Measurements from ENCODE around the gene CNN2.

CNN2 gene

GRCh38 chr19:1041272-1041834, 14.9 kb downstream of the CNN2 start:
- Histone ChIP-seq H2AFZ (ENCODE audit: low read depth) (no peak overlapping the region; the same call in 1 of the 2 replicates), H3K79me2 (ENCODE audit: insufficient read depth, low read depth) (no peaks in the 10 kb centered on the region), H3K36me3 (ENCODE audit: insufficient read depth) (no peaks in the 10 kb centered on the region), H3K4me2 (peak overlapping the region; percentile 100), H3K4me3 (IDR thresholded peaks at IDR 0.05; ENCODE audit: insufficient read depth, low read depth, low read length) (no peak overlapping the region), H3K4me1 (ENCODE audit: low read depth, poor library complexity, severe bottlenecking) (peaks cover 34% of the 10 kb centered on the region), H4K20me1 (ENCODE audit: insufficient read depth) (no peaks in the 10 kb centered on the region), H3K9ac (no peak overlapping the region), H3K27me3 (ENCODE audit: insufficient read depth, low read depth) (no peaks in the 10 kb centered on the region), H3K27ac (no peak overlapping the region)
- no peak for TF ChIP-seq CTCF (conservative IDR thresholded peaks at IDR 0.05; ENCODE audit: low read depth, low read length)

GRCh38 chr19:1041835-1042685, 15.7 kb downstream of the CNN2 start:
- H4K20me1 ChIP-seq (ENCODE audit: insufficient read depth): no peaks in the 10 kb centered on the region
- no peak overlapping the region for H3K4me3 ChIP-seq (IDR thresholded peaks at IDR 0.05; ENCODE audit: insufficient read depth, low read depth, low read length)
- TF ChIP-seq CTCF (conservative IDR thresholded peaks at IDR 0.05; ENCODE audit: low read depth, low read length): no peak
- no peak overlapping the region for H3K27ac ChIP-seq
- no peak overlapping the region for H3K4me2 ChIP-seq
- H3K79me2 ChIP-seq (ENCODE audit: insufficient read depth, low read depth): no peaks in the 10 kb centered on the region
- peaks cover 27% of the 10 kb centered on the region for H3K4me1 ChIP-seq (ENCODE audit: low read depth, poor library complexity, severe bottlenecking)
- H3K36me3 ChIP-seq (ENCODE audit: insufficient read depth): no peaks in the 10 kb centered on the region
- H3K9ac ChIP-seq: no peak overlapping the region
- H3K27me3 ChIP-seq (ENCODE audit: insufficient read depth, low read depth): no peaks in the 10 kb centered on the region
- H2AFZ ChIP-seq (ENCODE audit: low read depth): no peak overlapping the region

GRCh38 chr19:1042689-1043511, 16.5 kb downstream of the CNN2 start:
- Histone ChIP-seq H3K27me3 (ENCODE audit: insufficient read depth, low read depth) (no peaks in the 10 kb centered on the region), H3K9ac (no peak overlapping the region), H3K79me2 (ENCODE audit: insufficient read depth, low read depth) (no peaks in the 10 kb centered on the region), H3K36me3 (ENCODE audit: insufficient read depth) (no peaks in the 10 kb centered on the region), H3K4me2 (no peak overlapping the region), H2AFZ (ENCODE audit: low read depth) (no peak overlapping the region), H4K20me1 (ENCODE audit: insufficient read depth) (no peaks in the 10 kb centered on the region), H3K4me1 (ENCODE audit: low read depth, poor library complexity, severe bottlenecking) (peaks cover 18% of the 10 kb centered on the region), H3K4me3 (IDR thresholded peaks at IDR 0.05; ENCODE audit: insufficient read depth, low read depth, low read length) (no peak overlapping the region), H3K27ac (no peak overlapping the region)
- no peak for TF ChIP-seq CTCF (conservative IDR thresholded peaks at IDR 0.05; ENCODE audit: low read depth, low read length)

GRCh38 chr19:1045247-1045603, 18.8 kb downstream of the CNN2 start:
- H3K4me1 ChIP-seq (ENCODE audit: low read depth, poor library complexity, severe bottlenecking): no peaks in the 10 kb centered on the region
- no peaks in the 10 kb centered on the region for H3K36me3 ChIP-seq (ENCODE audit: insufficient read depth)
- H3K27ac ChIP-seq: no peak overlapping the region
- H2AFZ ChIP-seq (ENCODE audit: low read depth): no peak overlapping the region
- no peak overlapping the region for H3K9ac ChIP-seq
- TF ChIP-seq CTCF (conservative IDR thresholded peaks at IDR 0.05; ENCODE audit: low read depth, low read length): no peak
- no peaks in the 10 kb centered on the region for H3K27me3 ChIP-seq (ENCODE audit: insufficient read depth, low read depth)
- H3K79me2 ChIP-seq (ENCODE audit: insufficient read depth, low read depth): no peaks in the 10 kb centered on the region
- no peaks in the 10 kb centered on the region for H4K20me1 ChIP-seq (ENCODE audit: insufficient read depth)
- no peak overlapping the region for H3K4me3 ChIP-seq (IDR thresholded peaks at IDR 0.05; ENCODE audit: insufficient read depth, low read depth, low read length)
- H3K4me2 ChIP-seq: no peak overlapping the region
